ENCODE results near the gene ANO8. TPM values are rescaled to one million over a fixed set of nuclear protein-coding genes. Genes with fewer than 3 reads are reported as not detected.

ANO8 gene
- total and polyA plus RNA-seq, 2 donors (not counting 1 experiment from before 2014, with no cell fraction given) = 1.1 to 5.9 TPM

- Histone ChIP-seq H2AFZ (ENCODE audit: low read length) (no peak overlapping the region), H3K27ac (ENCODE audit: insufficient read depth, low read length) (no peak overlapping the region), H3K36me3 (ENCODE audit: control insufficient read depth, insufficient read depth, low read length) (peaks cover 3% of the 10 kb centered on the region), H4K20me1 (ENCODE audit: control insufficient read depth, extremely low read depth, insufficient read depth, low read length) (no peaks in the 10 kb centered on the region), H3K9me3 (ENCODE audit: control insufficient read depth, insufficient read depth, low read depth, low read length) (no peaks in the 10 kb centered on the region), H3K4me2 (ENCODE audit: extremely low read depth, insufficient read depth, low read length) (no peak overlapping the region), H3K4me1 (ENCODE audit: control insufficient read depth, extremely low read depth, insufficient read depth, low read length) (peaks cover 3% of the 10 kb centered on the region), H3K4me3 (replicated peaks in 1 of 4; ENCODE audit: control extremely low read depth in 1 of 4, insufficient read depth in 1 of 4, low read depth in 3 of 4, low read length in 4 of 4) (no peak overlapping the region), H3K27me3 (ENCODE audit: control insufficient read depth, insufficient read depth, low read length) (no peaks in the 10 kb centered on the region), H3K79me2 (ENCODE audit: control insufficient read depth, insufficient read depth, low read length) (no peaks in the 10 kb centered on the region), H3K9ac (ENCODE audit: insufficient read depth, low read length) (no peak overlapping the region)
- no peak for DNase-seq (ENCODE audit: low read depth in 2 of 2)
- TF ChIP-seq EZH2 (IDR thresholded peaks at IDR 0.05; ENCODE audit: low read length, missing control alignments) = no peak
- no peak for TF ChIP-seq CTCF (conservative IDR thresholded peaks at IDR 0.05 in 1 of 2, IDR thresholded peaks at IDR 0.05 in 1 of 2; ENCODE audit: low read depth in 1 of 2, low read length in 2 of 2)
Observed at GRCh38 chr19:17340871-17341357, 6.3 kb upstream of the ANO8 start.

GRCh38 chr19:17340302-17340870 is 5.7 kb upstream of the ANO8 start:
- Histone ChIP-seq H3K36me3 (ENCODE audit: control insufficient read depth, insufficient read depth, low read length) (peaks cover 3% of the 10 kb centered on the region), H3K9me3 (ENCODE audit: control insufficient read depth, insufficient read depth, low read depth, low read length) (no peaks in the 10 kb centered on the region), H4K20me1 (ENCODE audit: control insufficient read depth, extremely low read depth, insufficient read depth, low read length) (no peaks in the 10 kb centered on the region), H3K9ac (ENCODE audit: insufficient read depth, low read length) (no peak overlapping the region), H3K27ac (ENCODE audit: insufficient read depth, low read length) (no peak overlapping the region), H2AFZ (ENCODE audit: low read length) (no peak overlapping the region), H3K4me2 (ENCODE audit: extremely low read depth, insufficient read depth, low read length) (no peak overlapping the region), H3K4me1 (ENCODE audit: control insufficient read depth, extremely low read depth, insufficient read depth, low read length) (peaks cover 3% of the 10 kb centered on the region), H3K79me2 (ENCODE audit: control insufficient read depth, insufficient read depth, low read length) (no peaks in the 10 kb centered on the region), H3K27me3 (ENCODE audit: control insufficient read depth, insufficient read depth, low read length) (no peaks in the 10 kb centered on the region), H3K4me3 (replicated peaks in 1 of 4; ENCODE audit: control extremely low read depth in 1 of 4, insufficient read depth in 1 of 4, low read depth in 3 of 4, low read length in 4 of 4) (no peak overlapping the region)
- DNase-seq (ENCODE audit: low read depth in 2 of 2) = no peak
- no peak for TF ChIP-seq EZH2 (IDR thresholded peaks at IDR 0.05; ENCODE audit: low read length, missing control alignments)
- TF ChIP-seq CTCF (conservative IDR thresholded peaks at IDR 0.05 in 1 of 2, IDR thresholded peaks at IDR 0.05 in 1 of 2; ENCODE audit: low read depth in 1 of 2, low read length in 2 of 2) = no peak

GRCh38 chr19:17339088-17339741 is 4.6 kb upstream of the ANO8 start:
- H3K9ac ChIP-seq (ENCODE audit: insufficient read depth, low read length) = no peak overlapping the region
- no peaks in the 10 kb centered on the region for H3K9me3 ChIP-seq (ENCODE audit: control insufficient read depth, insufficient read depth, low read depth, low read length)
- H4K20me1 ChIP-seq (ENCODE audit: control insufficient read depth, extremely low read depth, insufficient read depth, low read length) = no peaks in the 10 kb centered on the region
- TF ChIP-seq EZH2 (IDR thresholded peaks at IDR 0.05; ENCODE audit: low read length, missing control alignments) (no peak), CTCF (conservative IDR thresholded peaks at IDR 0.05 in 1 of 2, IDR thresholded peaks at IDR 0.05 in 1 of 2; ENCODE audit: low read depth in 1 of 2, low read length in 2 of 2) (no peak)
- no peak overlapping the region for H2AFZ ChIP-seq (ENCODE audit: low read length)
- no peak overlapping the region for H3K27ac ChIP-seq (ENCODE audit: insufficient read depth, low read length)
- no peak for DNase-seq (ENCODE audit: low read depth in 2 of 2)
- H3K4me3 ChIP-seq (replicated peaks in 1 of 4; ENCODE audit: control extremely low read depth in 1 of 4, insufficient read depth in 1 of 4, low read depth in 3 of 4, low read length in 4 of 4) = no peak overlapping the region
- H3K36me3 ChIP-seq (ENCODE audit: control insufficient read depth, insufficient read depth, low read length) = peaks cover 3% of the 10 kb centered on the region
- no peaks in the 10 kb centered on the region for H3K79me2 ChIP-seq (ENCODE audit: control insufficient read depth, insufficient read depth, low read length)
- H3K4me2 ChIP-seq (ENCODE audit: extremely low read depth, insufficient read depth, low read length) = no peak overlapping the region
- H3K27me3 ChIP-seq (ENCODE audit: control insufficient read depth, insufficient read depth, low read length) = no peaks in the 10 kb centered on the region
- H3K4me1 ChIP-seq (ENCODE audit: control insufficient read depth, extremely low read depth, insufficient read depth, low read length) = peaks cover 3% of the 10 kb centered on the region
